Measurements from ENCODE around the gene TNS1. TPM values are rescaled to one million over a fixed set of nuclear protein-coding genes. Genes with fewer than 3 reads are reported as not detected.

TNS1 gene
- total and polyA plus RNA-seq, 2 donors from 2014 or later, result 44.8 to 471 TPM

- H3K9ac ChIP-seq (ENCODE audit: low read length in 3 of 3), result no peak overlapping the region
- H3K4me1 ChIP-seq (ENCODE audit: control insufficient read depth in 2 of 3, insufficient read depth in 2 of 3, low read depth in 1 of 3, low read length in 3 of 3), result peaks cover 9 to 46% (median 38%) of the 10 kb centered on the region in 3 donors
- no peaks in the 10 kb centered on the region for H3K9me3 ChIP-seq (ENCODE audit: control insufficient read depth in 2 of 3, insufficient read depth in 1 of 3, low read length in 3 of 3)
- FAIRE-seq (no peak), DNase-seq (no peak)
- H3K36me3 ChIP-seq (ENCODE audit: control insufficient read depth in 2 of 3, insufficient read depth in 3 of 3, low read length in 3 of 3), result no peaks in the 10 kb centered on the region
- H3K27ac ChIP-seq (ENCODE audit: low read depth in 2 of 2, low read length in 2 of 2), result no peak overlapping the region
- intact Hi-C loops (cut with DNase I), result no loop called here
- no peak for TF ChIP-seq CTCF (IDR thresholded peaks at IDR 0.05; ENCODE audit: borderline replicate concordance, extremely low read depth, insufficient read depth)
- H3K4me3 ChIP-seq (ENCODE audit: low read length in 3 of 3), result no peak overlapping the region
- H3K27me3 ChIP-seq (ENCODE audit: control insufficient read depth, insufficient read depth, low read length), result no peaks in the 10 kb centered on the region
Observed at GRCh38 chr2:217968023-217968422, 34.8 kb downstream of the TNS1 start.

- Histone ChIP-seq H3K27ac (ENCODE audit: low read depth in 2 of 2, low read length in 2 of 2) (peak overlapping the region; percentile 14 to 71), H3K27me3 (ENCODE audit: control insufficient read depth, insufficient read depth, low read length) (no peaks in the 10 kb centered on the region), H3K4me1 (ENCODE audit: control insufficient read depth in 2 of 3, insufficient read depth in 2 of 3, low read depth in 1 of 3, low read length in 3 of 3) (peaks cover 9 to 36% (median 33%) of the 10 kb centered on the region in 3 donors), H3K4me3 (ENCODE audit: low read length in 3 of 3) (peak overlapping the region in 1 of 3 donors; percentile 18), H3K9me3 (ENCODE audit: control insufficient read depth in 2 of 3, insufficient read depth in 1 of 3, low read length in 3 of 3) (no peaks in the 10 kb centered on the region), H3K36me3 (ENCODE audit: control insufficient read depth in 2 of 3, insufficient read depth in 3 of 3, low read length in 3 of 3) (no peaks in the 10 kb centered on the region), H3K9ac (ENCODE audit: low read length in 3 of 3) (peak overlapping the region in 2 of 3 donors; percentile 4 to 13)
- FAIRE-seq, result no peak
- TF ChIP-seq CTCF (IDR thresholded peaks at IDR 0.05; ENCODE audit: borderline replicate concordance, extremely low read depth, insufficient read depth), result no peak
- peak in 2 of 5 donors; percentile 41 to 55 for DNase-seq
- intact Hi-C loops (cut with DNase I), result no loop called here
Observed at GRCh38 chr2:217966423-217967070, 36.2 kb downstream of the TNS1 start.

GRCh38 chr2:217964275-217965161, 38.3 kb downstream of the TNS1 start:
- no peak for TF ChIP-seq CTCF (IDR thresholded peaks at IDR 0.05; ENCODE audit: borderline replicate concordance, extremely low read depth, insufficient read depth)
- no peaks in the 10 kb centered on the region for H3K9me3 ChIP-seq (ENCODE audit: control insufficient read depth in 2 of 3, insufficient read depth in 1 of 3, low read length in 3 of 3)
- H3K27me3 ChIP-seq (ENCODE audit: control insufficient read depth, insufficient read depth, low read length), result no peaks in the 10 kb centered on the region
- FAIRE-seq (no peak), DNase-seq (peak; percentile 53 to 90 (median 75))
- intact Hi-C loops (cut with DNase I), result no loop called here
- no peaks in the 10 kb centered on the region for H3K36me3 ChIP-seq (ENCODE audit: control insufficient read depth in 2 of 3, insufficient read depth in 3 of 3, low read length in 3 of 3)
- H3K27ac ChIP-seq (ENCODE audit: low read depth in 2 of 2, low read length in 2 of 2), result peak overlapping the region; percentile 71 to 77
- peak overlapping the region in 2 of 3 donors; percentile 33 to 46 for H3K4me3 ChIP-seq (ENCODE audit: low read length in 3 of 3)
- peaks cover 9 to 40% (median 35%) of the 10 kb centered on the region in 3 donors for H3K4me1 ChIP-seq (ENCODE audit: control insufficient read depth in 2 of 3, insufficient read depth in 2 of 3, low read depth in 1 of 3, low read length in 3 of 3)
- peak overlapping the region in 1 of 3 donors; percentile 23 for H3K9ac ChIP-seq (ENCODE audit: low read length in 3 of 3)
